K562 (cell line): ENCODE results near the gene LGI4. TPM values are rescaled to one million over a fixed set of nuclear protein-coding genes. Genes with fewer than 3 reads are reported as not detected.

Experiments
- AFF4 ChIP-seq: sonication (generic); formaldehyde crosslinking; IDR thresholded peaks from 2 replicates; pipeline ENCODE4 v1.8.0; 2023; ENCODE audit warnings: mild to moderate bottlenecking, missing genetic modification reagents
- BCL6 ChIP-seq: fragments of 250-450 bp; sonication (Bioruptor Pico); IDR thresholded peaks from 2 replicates; pipeline ENCODE4 v1.4.0; 2020
- CC2D1A ChIP-seq: fragments of 450-650 bp; IDR thresholded peaks from 2 replicates; pipeline ENCODE4 v1.6.1; 2017; ENCODE audit warnings: mild to moderate bottlenecking
- DDX20 ChIP-seq: fragments of 450-650 bp; IDR thresholded peaks from 2 replicates; pipeline ENCODE4 v1.6.1; 2016; ENCODE audit warnings: missing genetic modification characterization, low read depth, mild to moderate bottlenecking, missing compliant biosample characterization, moderate library complexity
- DPF2 ChIP-seq: fragments of 450-650 bp; IDR thresholded peaks from 2 replicates; pipeline ENCODE4 v1.6.1; 2016
- HINFP ChIP-seq: fragments of 450-650 bp; conservative IDR thresholded peaks from 2 replicates; pipeline ENCODE4 v1.6.1; 2016; ENCODE audit warnings: missing genetic modification characterization, low read depth, mild to moderate bottlenecking, control low read depth, missing compliant biosample characterization
- KLF13 ChIP-seq: fragments of 450-650 bp; IDR thresholded peaks from 2 replicates; pipeline ENCODE4 v1.6.1; 2016; ENCODE audit warnings: missing genetic modification characterization, low read depth, mild to moderate bottlenecking, missing compliant biosample characterization, moderate library complexity, borderline replicate concordance
- KLF16 ChIP-seq: IDR thresholded peaks from 2 replicates; pipeline ENCODE4 v1.6.1; 2016; ENCODE audit warnings: antibody characterized with exemption
- MCM3 ChIP-seq: fragments of 450-650 bp; IDR thresholded peaks from 2 replicates; pipeline ENCODE4 v1.6.1; 2016
- MTA3 ChIP-seq: fragments of 450-650 bp; formaldehyde crosslinking; IDR thresholded peaks from 2 replicates; pipeline ENCODE4 v1.6.1; 2017; ENCODE audit warnings: mild to moderate bottlenecking, borderline replicate concordance
- MXD1 ChIP-seq: fragments of 250-450 bp; sonication (Bioruptor Pico); IDR thresholded peaks from 2 replicates; pipeline ENCODE4 v1.8.0; 2021; ENCODE audit warnings: borderline replicate concordance, mild to moderate bottlenecking, moderate library complexity; ENCODE audit not compliant: poor library complexity, severe bottlenecking
- NBN ChIP-seq: fragments of 450-650 bp; IDR thresholded peaks from 2 replicates; pipeline ENCODE4 v1.6.1; 2016; ENCODE audit warnings: low read depth, mild to moderate bottlenecking
- NCOA1 ChIP-seq: fragments of 450-650 bp; IDR thresholded peaks from 2 replicates; pipeline ENCODE4 v1.6.1; 2016; ENCODE audit warnings: low read depth
- POLR2H ChIP-seq: IDR thresholded peaks from 2 replicates; pipeline ENCODE4 v1.6.1; 2016; ENCODE audit warnings: missing genetic modification characterization, low read depth, mild to moderate bottlenecking, control low read depth, missing compliant biosample characterization, moderate library complexity
- PTTG1 ChIP-seq: fragments of 450-650 bp; IDR thresholded peaks from 2 replicates; pipeline ENCODE4 v1.6.1; 2016; ENCODE audit warnings: low read depth, mild to moderate bottlenecking, missing genetic modification characterization, missing compliant biosample characterization
- RBM14 ChIP-seq: fragments of 200-400 bp; formaldehyde crosslinking; IDR thresholded peaks from 2 replicates; pipeline ENCODE4 v1.6.1; 2018; ENCODE audit warnings: low read depth, mild to moderate bottlenecking, low read length, moderate library complexity, borderline replicate concordance; ENCODE audit not compliant: insufficient read depth
- TEAD1 ChIP-seq, 2 experiments: fragments of 450-650 bp in 1 of 2; sonication (generic) in 1 of 2; formaldehyde crosslinking; IDR thresholded peaks; 2 replicates each; pipeline versions ENCODE4 v1.4.0 to v1.8.0; 2020 to 2022; ENCODE audit warnings: mild to moderate bottlenecking in 2 of 2, missing genetic modification reagents in 1 of 2
- UBTF ChIP-seq, 2 experiments: IDR thresholded peaks; 2 replicates each; pipeline ENCODE4 v1.6.1; 2012; ENCODE audit warnings: improper control_type of control experiment in 2 of 2, low read depth in 2 of 2, low read length in 2 of 2, borderline replicate concordance in 1 of 2
- ZNF212 ChIP-seq: fragments of 450-650 bp; formaldehyde crosslinking; IDR thresholded peaks from 2 replicates; pipeline ENCODE4 v1.4.0; 2020; ENCODE audit warnings: mild to moderate bottlenecking
- ZNF3 ChIP-seq: fragments of 250-450 bp; sonication (Bioruptor Pico); IDR thresholded peaks from 2 replicates; pipeline ENCODE4 v1.5.0; 2021; ENCODE audit warnings: mild to moderate bottlenecking, moderate library complexity
- polyA plus RNA-seq, 8 experiments: library from polyadenylated mRNA; depleted of rRNA in 4 of 8; stranded (reverse) in 5 of 8; unstranded in 3 of 8; fragments of >200 nt; fragmentation: Nextera tagmentation in 2 of 8; fragmentation: Illumina TruSeq in 1 of 8; extraction: Ambion mirVana in 2 of 8; extraction: Trizol in 1 of 8; gene quantifications; 2 replicates each; pipeline versions ENCODE4 v1.2.1 to v1.2.3, GENCODE V29; 2011 to 2014; ENCODE audit warnings: inconsistent platforms in 1 of 8, missing spikeins in 1 of 8
- total RNA-seq, 7 experiments: library from RNA; depleted of rRNA in 6 of 7; stranded (reverse); fragments of >200 nt in 6 of 7; fragmentation: Illumina TruSeq in 2 of 7; extraction: Trizol in 2 of 7; gene quantifications; 2 replicates each; pipeline versions ENCODE4 v1.2.1 to v1.2.3, GENCODE V29; 2011 to 2021; ENCODE audit warnings: low replicate concordance in 1 of 7

LGI4 gene
- total and polyA plus RNA-seq, 9 of the 15 experiments (the other 6 are each of a cell fraction or from before 2014, with no cell fraction given): 0.14 to 0.30 (median 0.24) TPM; not detected in 4

- peak; percentile 54 for TF ChIP-seq POLR2H
- peak; percentile 93 to 97; a peak in 3 of 4 replicates for TF ChIP-seq UBTF (IDR thresholded peaks at IDR 0.05; ENCODE audit: borderline replicate concordance in 1 of 2, low read depth in 2 of 2, low read length in 2 of 2)
- TF ChIP-seq DPF2: peak; percentile 67
- no peak for TF ChIP-seq RBM14
- no peak for TF ChIP-seq PTTG1 (tag)
- TF ChIP-seq AFF4 (CRISPR knock-in tag): 0 out of 2 replicates have a peak, but pooled peaks have one; percentile 36
- TF ChIP-seq MCM3: no peak
- TF ChIP-seq HINFP (tag): no peak
- peak; percentile 28; the same call in 1 of the 2 replicates for TF ChIP-seq CC2D1A
- TF ChIP-seq NCOA1: no peak
- TF ChIP-seq KLF16: no peak
- TF ChIP-seq DDX20 (tag): no peak
- TF ChIP-seq NBN: peak; percentile 68
- no peak for TF ChIP-seq TEAD1 (CRISPR knock-in tag; IDR thresholded peaks at IDR 0.05)
- no peak for TF ChIP-seq KLF13 (tag)
- TF ChIP-seq MTA3: peak; percentile 54; the same call in 1 of the 2 replicates
- no peak for TF ChIP-seq ZNF212 (CRISPR knock-in tag)
- peak; percentile 28 for TF ChIP-seq MXD1 (CRISPR knock-in tag)
- TF ChIP-seq ZNF3: no peak
- no peak for TF ChIP-seq BCL6
Measured at GRCh38 chr19:35154525-35155406, 19.9 kb upstream of the LGI4 start, which contains the start of gene FXYD5 (continued).
